Calu3 (cell line): ENCODE results near the gene TTC16. TPM values are rescaled to one million over a fixed set of nuclear protein-coding genes. Genes with fewer than 3 reads are reported as not detected.
A peak's percentile ranks its signal among the peaks of the same experiment; 100 is the strongest.

Source experiments
- BruUV-seq: library from RNA; stranded (reverse); fragments of 400-500 nt; replicated peaks from 2 replicates; lab custom pipeline; 2021; lab: Mats Ljungman, UMichigan
- CTCF ChIA-PET: fragments of 300-600 bp; sonication (Branson Sonifier 250); formaldehyde crosslinking; loops from one replicate; lab custom pipeline; 2022; ENCODE audit warnings: antibody characterized with exemption; lab: Charles Lee
- DNase-seq: peaks from one replicate; pipeline ENCODE4 v3.0.0; 2022
- H3K27ac Mint-ChIP-seq: one replicate; pipeline ENCODE4 v1.8.0; 2022; ENCODE audit warnings: mixed read lengths; ENCODE audit not compliant: unreplicated experiment
- H3K27me3 Mint-ChIP-seq: one replicate; pipeline ENCODE4 v1.8.0; 2022; ENCODE audit warnings: mixed read lengths; ENCODE audit not compliant: unreplicated experiment
- H3K36me3 Mint-ChIP-seq: one replicate; pipeline ENCODE4 v1.8.0; 2022; ENCODE audit warnings: mild to moderate bottlenecking, moderate library complexity, mixed read lengths; ENCODE audit not compliant: insufficient read depth, unreplicated experiment
- H3K4me1 Mint-ChIP-seq: one replicate; pipeline ENCODE4 v1.8.0; 2022; ENCODE audit warnings: mild to moderate bottlenecking, low read depth, mixed read lengths; ENCODE audit not compliant: unreplicated experiment
- H3K4me3 Mint-ChIP-seq: one replicate; pipeline ENCODE4 v1.8.0; 2022; ENCODE audit warnings: mild to moderate bottlenecking, low read depth, moderate library complexity, mixed read lengths; ENCODE audit not compliant: unreplicated experiment
- H3K9me3 Mint-ChIP-seq: one replicate; pipeline ENCODE4 v1.8.0; 2022; ENCODE audit warnings: low read depth, mixed read lengths; ENCODE audit not compliant: unreplicated experiment
- intact Hi-C: fragments of 100-400 bp; cut with micrococcal nuclease; formaldehyde crosslinking; loops from one replicate; pipeline ENCODE4 v1.10.0; 2022; ENCODE audit not compliant: unreplicated experiment
- total RNA-seq: library from RNA; stranded (reverse); gene quantifications from 2 replicates; pipeline ENCODE4 v1.2.3, GENCODE V29; 2022
- TF ChIP-seq, protein P1 (sequence below): fragments of 200-600 bp; IDR thresholded peaks from one replicate; pipeline ENCODE4 v1.8.0; 2022; ENCODE audit warnings: antibody characterized with exemption; ENCODE audit not compliant: unreplicated experiment

TTC16 gene
- total RNA-seq, 1 experiment from 2014 or later: not detected

- Mint-ChIP-seq H3K9me3 (no peaks in the 10 kb centered on the region), H3K4me1 (peaks cover 8% of the 10 kb centered on the region), H3K27me3 (peaks cover 10% of the 10 kb centered on the region), H3K27ac (no peak overlapping the region), H3K36me3 (peaks cover 45% of the 10 kb centered on the region), H3K4me3 (peak overlapping the region; percentile 86)
- no peak for DNase-seq
- BruUV-seq: no TSS peak
- intact Hi-C loops: no loop called here
- TF ChIP-seq, protein P1, sequence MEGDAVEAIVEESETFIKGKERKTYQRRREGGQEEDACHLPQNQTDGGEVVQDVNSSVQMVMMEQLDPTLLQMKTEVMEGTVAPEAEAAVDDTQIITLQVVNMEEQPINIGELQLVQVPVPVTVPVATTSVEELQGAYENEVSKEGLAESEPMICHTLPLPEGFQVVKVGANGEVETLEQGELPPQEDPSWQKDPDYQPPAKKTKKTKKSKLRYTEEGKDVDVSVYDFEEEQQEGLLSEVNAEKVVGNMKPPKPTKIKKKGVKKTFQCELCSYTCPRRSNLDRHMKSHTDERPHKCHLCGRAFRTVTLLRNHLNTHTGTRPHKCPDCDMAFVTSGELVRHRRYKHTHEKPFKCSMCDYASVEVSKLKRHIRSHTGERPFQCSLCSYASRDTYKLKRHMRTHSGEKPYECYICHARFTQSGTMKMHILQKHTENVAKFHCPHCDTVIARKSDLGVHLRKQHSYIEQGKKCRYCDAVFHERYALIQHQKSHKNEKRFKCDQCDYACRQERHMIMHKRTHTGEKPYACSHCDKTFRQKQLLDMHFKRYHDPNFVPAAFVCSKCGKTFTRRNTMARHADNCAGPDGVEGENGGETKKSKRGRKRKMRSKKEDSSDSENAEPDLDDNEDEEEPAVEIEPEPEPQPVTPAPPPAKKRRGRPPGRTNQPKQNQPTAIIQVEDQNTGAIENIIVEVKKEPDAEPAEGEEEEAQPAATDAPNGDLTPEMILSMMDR: no peak
- CTCF ChIA-PET: interaction anchor here (0.9 to 1.4 kb wide), 3 partner anchors 10 to 130 kb away, joined by 3 to 8 read pairs (median 3); partner anchors contain the start of genes CFAP157 and TOR2A
Measured at GRCh38 chr9:127716412-127716811, 533 bp downstream of the TTC16 start.

- H3K4me3 Mint-ChIP-seq: no peak overlapping the region
- no peak overlapping the region for H3K27ac Mint-ChIP-seq
- no peaks in the 10 kb centered on the region for H3K9me3 Mint-ChIP-seq
- peaks cover 37% of the 10 kb centered on the region for H3K36me3 Mint-ChIP-seq
- no TSS peak for BruUV-seq
- H3K27me3 Mint-ChIP-seq: peaks cover 10% of the 10 kb centered on the region
- no peak for DNase-seq
- intact Hi-C loops: no loop called here
- peaks cover 10% of the 10 kb centered on the region for H3K4me1 Mint-ChIP-seq
- TF ChIP-seq, protein P1: no peak
- CTCF ChIA-PET: no interaction called here
Measured at GRCh38 chr9:127717766-127718165, 1.9 kb downstream of the TTC16 start.

DNA sequence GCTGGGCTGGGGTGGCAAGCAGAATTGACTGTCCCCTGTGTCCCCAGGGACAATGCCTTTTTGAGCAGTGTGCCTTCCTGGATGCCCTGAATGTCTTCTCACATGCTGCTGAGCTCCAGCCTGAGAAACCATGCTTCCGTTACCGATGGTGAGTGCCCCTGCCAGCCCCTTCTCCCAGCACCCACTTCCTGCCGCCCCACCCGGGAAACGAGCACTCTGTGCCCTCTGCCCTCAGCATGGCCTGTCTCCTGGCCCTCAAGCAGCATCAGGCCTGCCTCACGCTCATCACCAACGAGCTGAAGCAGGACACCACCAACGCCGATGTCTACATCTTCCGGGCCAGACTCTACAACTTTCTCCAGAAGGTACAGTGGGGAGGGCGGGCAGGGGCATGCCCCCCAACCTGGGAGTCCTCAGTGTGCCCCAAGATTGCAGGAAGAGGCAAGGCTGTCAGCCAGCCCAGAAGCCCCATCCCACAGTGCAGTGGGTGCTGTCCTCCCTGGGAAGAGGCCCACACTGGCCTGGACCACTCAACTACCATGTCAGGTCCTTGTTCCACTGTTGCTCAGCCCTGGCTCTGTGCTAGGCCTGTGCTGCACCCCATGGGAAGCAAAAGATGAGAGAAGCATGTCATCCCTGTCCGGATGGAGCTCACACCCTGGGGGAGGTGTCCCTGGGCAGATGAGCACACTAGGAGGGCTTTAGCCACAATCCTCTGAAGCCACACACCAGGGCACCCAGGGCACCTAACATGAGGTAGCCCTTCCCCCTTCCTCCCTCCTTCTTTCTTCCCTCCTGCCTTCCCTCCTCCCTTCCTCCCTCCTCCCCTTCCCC is 4.4 kb downstream of the TTC16 start:
- Mint-ChIP-seq H3K9me3 (no peaks in the 10 kb centered on the region), H3K36me3 (peaks cover 21% of the 10 kb centered on the region), H3K4me3 (no peak overlapping the region), H3K27ac (no peak overlapping the region), H3K27me3 (peaks cover 10% of the 10 kb centered on the region), H3K4me1 (peaks cover 10% of the 10 kb centered on the region)
- DNase-seq: no peak
- no TSS peak for BruUV-seq
- TF ChIP-seq, protein P1: no peak
- CTCF ChIA-PET: no interaction called here
- intact Hi-C loops: no loop called here

DNA sequence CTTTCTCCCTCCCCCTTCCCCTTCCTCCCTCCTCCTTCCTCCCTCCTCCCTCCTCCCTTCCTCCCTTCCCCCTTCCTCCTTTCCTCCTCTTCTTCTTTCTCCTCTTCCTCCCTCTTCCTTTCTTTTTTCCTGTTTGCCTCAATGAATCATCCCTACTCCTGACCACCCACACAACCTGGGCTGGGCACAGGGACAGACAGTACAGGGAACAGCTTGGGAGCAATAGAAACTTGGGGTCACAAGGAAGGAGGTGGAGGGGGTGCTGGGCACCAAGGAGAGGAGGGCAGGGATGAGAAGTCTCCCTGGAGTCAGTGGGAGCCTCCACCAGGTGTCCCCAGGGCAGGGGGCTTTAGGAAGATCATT is 5.0 kb downstream of the TTC16 start:
- DNase-seq: no peak
- Mint-ChIP-seq H3K36me3 (peaks cover 15% of the 10 kb centered on the region), H3K27ac (no peak overlapping the region), H3K9me3 (no peaks in the 10 kb centered on the region), H3K4me1 (peaks cover 10% of the 10 kb centered on the region), H3K27me3 (peaks cover 10% of the 10 kb centered on the region), H3K4me3 (no peak overlapping the region)
- TF ChIP-seq, protein P1: no peak
- no TSS peak for BruUV-seq
- intact Hi-C loops: no loop called here
- CTCF ChIA-PET: interaction anchor here (0.7 kb wide), 1 partner anchor 139 kb away, joined by 3 read pairs; no protein-coding TSS in a partner anchor
